ENCODE measurements around the gene TEX264. TPM values are rescaled to one million over a fixed set of nuclear protein-coding genes. Genes with fewer than 3 reads are reported as not detected.

Gene TEX264
- total and polyA plus RNA-seq, 2 experiments from 2014 or later = 10.0 to 13.3 TPM

- Histone ChIP-seq H3K9me2 (ENCODE audit: insufficient read depth) (no peaks in the 10 kb centered on the region), H3K27ac (ENCODE audit: low read depth) (no peak overlapping the region), H3K79me2 (replicated peaks; ENCODE audit: insufficient read depth) (no peaks in the 10 kb centered on the region), H3K4me2 (no peak overlapping the region), H4K20me1 (replicated peaks; ENCODE audit: insufficient read depth) (no peaks in the 10 kb centered on the region), H2AFZ (no peak overlapping the region), H3K27me3 (ENCODE audit: insufficient read depth) (no peaks in the 10 kb centered on the region), H3K4me1 (ENCODE audit: insufficient read depth) (no peaks in the 10 kb centered on the region; the same call in 1 of the 2 replicates), H3K36me3 (ENCODE audit: insufficient read depth) (no peaks in the 10 kb centered on the region), H3F3A (replicated peaks; ENCODE audit: low read depth) (no peaks in the 10 kb centered on the region), H3K4me3 (no peak overlapping the region)
- Mint-ChIP-seq H3K27me3 (ENCODE audit: insufficient read depth, low read depth, poor library complexity) (peaks cover 19% of the 10 kb centered on the region), H3K9me3 (no peaks in the 10 kb centered on the region), H3K36me3 (ENCODE audit: low read depth) (peaks cover 7% of the 10 kb centered on the region; the same call in 2 of the 3 replicates), H3K4me3 (no peak overlapping the region), H3K27ac (no peak overlapping the region), H3K4me1 (peaks cover 23% of the 10 kb centered on the region)
- no peak for ATAC-seq
- no peak for DNase-seq (ENCODE audit: low spot score)
- TF ChIP-seq ZNF114 (CRISPR knock-in tag; IDR thresholded peaks at IDR 0.05) = no peak
- no peak for TF ChIP-seq EZH2phosphoT487 (IDR thresholded peaks at IDR 0.05; ENCODE audit: unreplicated experiment)
- TF ChIP-seq STAT1 (IDR thresholded peaks at IDR 0.05; ENCODE audit: unreplicated experiment) = no peak
- TF ChIP-seq POLR2AphosphoS5 (IDR thresholded peaks at IDR 0.05; ENCODE audit: low read depth) = no peak
- TF ChIP-seq EZH2 (IDR thresholded peaks at IDR 0.05; ENCODE audit: low read depth, unreplicated experiment) = no peak
- TF ChIP-seq ETS1 (IDR thresholded peaks at IDR 0.05) = no peak
- no peak for TF ChIP-seq REST (IDR thresholded peaks at IDR 0.05; ENCODE audit: unreplicated experiment)
- no peak for TF ChIP-seq CREB1 (CRISPR knock-in tag; IDR thresholded peaks at IDR 0.05; ENCODE audit: low read depth)
- TF ChIP-seq JUNB (IDR thresholded peaks at IDR 0.05; ENCODE audit: unreplicated experiment) = no peak
- no peak for TF ChIP-seq ZNF462 (CRISPR knock-in tag; IDR thresholded peaks at IDR 0.05)
- TF ChIP-seq ZNF331 (CRISPR knock-in tag; IDR thresholded peaks at IDR 0.05; ENCODE audit: low read depth) = no peak
Measured at GRCh38 chr3:51682526-51682925, 11.5 kb downstream of the TEX264 start.

All from GM23338 (cell line).